Measurements from ENCODE around the gene ACAT1.
"Not testable (repeated sequence)": the region's sequence is repeated elsewhere in the genome, so short reads cannot be mapped to it uniquely, and the experiment has no call there.

ACAT1 gene

DNA sequence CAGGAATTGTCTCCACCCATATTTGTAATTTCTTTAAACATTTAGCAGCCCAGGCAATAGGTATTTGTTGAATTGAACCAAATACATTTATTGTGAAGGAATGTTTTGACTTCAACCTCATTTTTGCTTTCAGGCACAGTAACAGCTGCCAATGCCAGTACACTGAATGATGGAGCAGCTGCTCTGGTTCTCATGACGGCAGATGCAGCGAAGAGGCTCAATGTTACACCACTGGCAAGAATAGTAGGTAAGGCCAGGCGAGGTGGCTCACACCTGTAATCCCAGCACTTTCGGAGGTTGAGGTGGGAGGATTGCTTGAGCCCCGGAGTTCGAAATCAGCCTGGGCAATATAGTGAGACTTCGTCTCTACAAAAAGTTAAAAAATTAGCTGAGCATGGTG lies 20.9 kb downstream of the ACAT1 start:
- peaks cover 53 to 61% of the 10 kb centered on the region in 2 donors for H3K36me3 ChIP-seq (ENCODE audit: control insufficient read depth in 2 of 2, insufficient read depth in 2 of 2, low read length in 2 of 2)
- no peaks in the 10 kb centered on the region for H3K4me1 ChIP-seq (ENCODE audit: control insufficient read depth in 2 of 2, insufficient read depth in 2 of 2, low read length in 2 of 2)
- no peak overlapping the region for H3K9ac ChIP-seq (ENCODE audit: low read depth in 1 of 2, low read length in 2 of 2)
- H3K27ac ChIP-seq (ENCODE audit: low read depth in 2 of 2, low read length in 2 of 2): no peak overlapping the region
- no peaks in the 10 kb centered on the region for H3K9me3 ChIP-seq (ENCODE audit: control insufficient read depth in 2 of 2, low read length in 2 of 2)
- H3K27me3 ChIP-seq (ENCODE audit: control insufficient read depth in 2 of 2, insufficient read depth in 2 of 2, low read length in 2 of 2): no peaks in the 10 kb centered on the region
- no peak overlapping the region for H3K4me3 ChIP-seq (ENCODE audit: low read length in 2 of 2)

DNA sequence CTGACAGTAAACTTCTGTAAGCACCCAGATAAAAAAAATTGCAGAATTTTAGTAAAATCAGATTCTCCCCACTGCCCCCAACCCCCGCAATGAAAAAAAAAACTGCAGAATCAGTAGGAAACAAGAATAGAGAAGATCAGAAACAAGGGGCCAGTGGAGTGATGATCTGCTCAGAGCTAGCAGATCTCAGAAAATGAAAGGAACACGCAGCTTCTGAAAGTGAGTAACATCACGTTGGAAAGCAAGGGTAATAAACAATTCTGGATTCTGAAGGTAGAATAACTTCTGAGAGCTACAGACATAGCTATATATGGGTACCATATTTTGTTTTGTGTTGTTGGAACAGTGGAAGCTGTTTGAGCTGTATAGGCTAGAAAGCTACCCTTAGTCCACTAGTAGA lies 23.2 kb downstream of the ACAT1 start:
- H3K27me3 ChIP-seq (ENCODE audit: control insufficient read depth in 2 of 2, insufficient read depth in 2 of 2, low read length in 2 of 2): no peaks in the 10 kb centered on the region
- no peaks in the 10 kb centered on the region for H3K9me3 ChIP-seq (ENCODE audit: control insufficient read depth in 2 of 2, low read length in 2 of 2)
- peaks cover 68 to 73% of the 10 kb centered on the region in 2 donors for H3K36me3 ChIP-seq (ENCODE audit: control insufficient read depth in 2 of 2, insufficient read depth in 2 of 2, low read length in 2 of 2)
- no peak overlapping the region for H3K27ac ChIP-seq (ENCODE audit: low read depth in 2 of 2, low read length in 2 of 2)
- no peak overlapping the region for H3K4me3 ChIP-seq (ENCODE audit: low read length in 2 of 2)
- H3K4me1 ChIP-seq (ENCODE audit: control insufficient read depth in 2 of 2, insufficient read depth in 2 of 2, low read length in 2 of 2): no peaks in the 10 kb centered on the region
- no peak overlapping the region for H3K9ac ChIP-seq (ENCODE audit: low read depth in 1 of 2, low read length in 2 of 2)

DNA sequence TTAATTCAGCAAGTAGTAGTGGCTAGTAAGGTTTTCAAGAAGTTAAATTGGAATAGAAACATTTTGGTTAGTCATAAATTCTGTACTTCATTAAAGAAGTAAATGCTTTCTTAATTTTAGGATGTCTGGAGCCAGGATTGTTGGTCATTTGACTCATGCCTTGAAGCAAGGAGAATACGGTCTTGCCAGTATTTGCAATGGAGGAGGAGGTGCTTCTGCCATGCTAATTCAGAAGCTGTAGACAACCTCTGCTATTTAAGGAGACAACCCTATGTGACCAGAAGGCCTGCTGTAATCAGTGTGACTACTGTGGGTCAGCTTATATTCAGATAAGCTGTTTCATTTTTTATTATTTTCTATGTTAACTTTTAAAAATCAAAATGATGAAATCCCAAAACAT lies 25.8 kb downstream of the ACAT1 start:
- no peak overlapping the region for H3K9ac ChIP-seq (ENCODE audit: low read depth in 1 of 2, low read length in 2 of 2)
- H3K27me3 ChIP-seq (ENCODE audit: control insufficient read depth in 2 of 2, insufficient read depth in 2 of 2, low read length in 2 of 2): no peaks in the 10 kb centered on the region
- no peaks in the 10 kb centered on the region for H3K4me1 ChIP-seq (ENCODE audit: control insufficient read depth in 2 of 2, insufficient read depth in 2 of 2, low read length in 2 of 2)
- no peaks in the 10 kb centered on the region for H3K9me3 ChIP-seq (ENCODE audit: control insufficient read depth in 2 of 2, low read length in 2 of 2)
- H3K27ac ChIP-seq (ENCODE audit: low read depth in 2 of 2, low read length in 2 of 2): no peak overlapping the region
- no peak overlapping the region for H3K4me3 ChIP-seq (ENCODE audit: low read length in 2 of 2)
- H3K36me3 ChIP-seq (ENCODE audit: control insufficient read depth in 2 of 2, insufficient read depth in 2 of 2, low read length in 2 of 2): peaks cover 74 to 77% of the 10 kb centered on the region in 2 donors

DNA sequence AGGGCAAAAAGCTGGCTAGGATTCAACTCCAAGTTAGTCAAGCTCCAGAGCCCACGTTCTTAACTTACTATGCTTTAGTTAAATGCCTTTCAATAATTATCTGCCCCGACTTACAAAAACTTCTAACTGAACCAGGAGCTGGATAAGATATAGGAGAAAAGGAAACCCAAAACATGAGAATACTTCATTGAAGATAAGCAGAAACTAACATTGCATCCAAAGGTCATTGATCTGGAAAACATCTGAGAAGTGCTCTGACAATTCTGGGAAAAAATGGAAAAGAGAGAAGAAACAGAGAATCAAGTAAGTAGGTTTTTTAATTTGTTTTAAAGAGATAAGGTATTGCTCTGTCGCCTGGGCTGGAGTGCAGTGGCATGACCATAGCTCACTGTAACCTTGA lies 27.2 kb downstream of the ACAT1 start:
- Histone ChIP-seq H3K4me3 (ENCODE audit: low read length in 2 of 2) (no peak overlapping the region), H3K27ac (ENCODE audit: low read depth in 2 of 2, low read length in 2 of 2) (no peak overlapping the region), H3K9ac (ENCODE audit: low read depth in 1 of 2, low read length in 2 of 2) (no peak overlapping the region), H3K36me3 (ENCODE audit: control insufficient read depth in 2 of 2, insufficient read depth in 2 of 2, low read length in 2 of 2) (peaks cover 62 to 70% of the 10 kb centered on the region in 2 donors), H3K27me3 (ENCODE audit: control insufficient read depth in 2 of 2, insufficient read depth in 2 of 2, low read length in 2 of 2) (no peaks in the 10 kb centered on the region), H3K9me3 (ENCODE audit: control insufficient read depth in 2 of 2, low read length in 2 of 2) (no peaks in the 10 kb centered on the region), H3K4me1 (ENCODE audit: control insufficient read depth in 2 of 2, insufficient read depth in 2 of 2, low read length in 2 of 2) (no peaks in the 10 kb centered on the region)

DNA sequence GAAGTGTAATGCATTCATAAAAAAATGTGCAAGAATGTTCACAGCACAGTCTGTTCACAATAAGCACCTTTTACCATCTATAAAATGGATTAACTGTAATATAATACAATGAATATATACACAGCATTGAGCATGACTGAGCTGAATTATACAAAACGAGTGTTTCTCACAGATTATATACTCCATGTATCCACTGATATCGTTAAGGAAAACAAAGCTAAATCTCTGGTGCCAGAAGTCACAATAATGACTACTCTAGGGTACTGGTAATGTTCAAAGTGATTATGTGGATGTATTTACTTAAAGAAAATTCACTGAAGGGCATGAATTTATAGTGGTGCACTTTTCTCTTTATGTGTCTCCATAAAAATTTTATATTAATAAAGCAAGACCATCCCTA lies 33.2 kb downstream of the ACAT1 start:
- H3K36me3 ChIP-seq (ENCODE audit: control insufficient read depth in 2 of 2, insufficient read depth in 2 of 2, low read length in 2 of 2): peaks cover 47 to 65% of the 10 kb centered on the region in 2 donors
- H3K9me3 ChIP-seq (ENCODE audit: control insufficient read depth in 2 of 2, low read length in 2 of 2): no peaks in the 10 kb centered on the region
- no peak overlapping the region for H3K9ac ChIP-seq (ENCODE audit: low read depth in 1 of 2, low read length in 2 of 2)
- H3K27ac ChIP-seq (ENCODE audit: low read depth in 2 of 2, low read length in 2 of 2): no peak overlapping the region
- no peaks in the 10 kb centered on the region for H3K27me3 ChIP-seq (ENCODE audit: control insufficient read depth in 2 of 2, insufficient read depth in 2 of 2, low read length in 2 of 2)
- H3K4me1 ChIP-seq (ENCODE audit: control insufficient read depth in 2 of 2, insufficient read depth in 2 of 2, low read length in 2 of 2): no peaks in the 10 kb centered on the region
- no peak overlapping the region for H3K4me3 ChIP-seq (ENCODE audit: low read length in 2 of 2)

DNA sequence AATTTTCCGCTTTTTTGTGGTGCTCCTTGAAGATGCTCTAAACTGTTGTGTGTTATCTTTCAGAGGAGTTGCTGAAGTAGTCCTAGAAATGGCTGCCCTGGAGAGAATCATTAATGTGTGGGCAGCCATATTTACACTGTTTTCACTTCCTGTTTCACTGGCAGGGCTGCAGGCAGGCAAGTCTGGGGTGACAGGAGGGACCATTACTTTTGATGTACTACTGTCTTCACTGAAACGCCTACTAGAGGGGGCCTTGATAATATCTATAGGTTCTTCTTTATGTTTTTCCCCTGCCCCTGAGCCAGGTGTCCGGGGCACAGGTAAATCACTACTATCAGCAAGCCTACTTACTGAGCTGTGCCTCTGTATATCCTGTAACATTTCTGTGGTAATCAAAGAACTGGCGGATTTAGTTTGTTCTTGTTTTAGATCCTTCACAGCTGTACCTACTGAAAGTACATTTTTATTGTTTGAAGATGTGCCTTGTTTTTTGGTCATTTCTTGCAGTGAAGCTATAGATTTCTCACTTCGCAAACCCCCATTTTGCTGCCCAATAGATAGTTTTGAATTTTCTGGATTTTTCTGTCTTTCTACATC lies 39.7 kb downstream of the ACAT1 start:
- no peaks in the 10 kb centered on the region for H3K27me3 ChIP-seq (ENCODE audit: control insufficient read depth in 2 of 2, insufficient read depth in 2 of 2, low read length in 2 of 2)
- peaks cover 38 to 64% of the 10 kb centered on the region in 2 donors for H3K36me3 ChIP-seq (ENCODE audit: control insufficient read depth in 2 of 2, insufficient read depth in 2 of 2, low read length in 2 of 2)
- no peak overlapping the region for H3K9ac ChIP-seq (ENCODE audit: low read depth in 1 of 2, low read length in 2 of 2)
- H3K9me3 ChIP-seq (ENCODE audit: control insufficient read depth in 2 of 2, low read length in 2 of 2): no peaks in the 10 kb centered on the region
- no peak overlapping the region for H3K27ac ChIP-seq (ENCODE audit: low read depth in 2 of 2, low read length in 2 of 2)
- H3K4me3 ChIP-seq (ENCODE audit: low read length in 2 of 2): no peak overlapping the region
- peaks cover 0 to 3% of the 10 kb centered on the region in 2 donors for H3K4me1 ChIP-seq (ENCODE audit: control insufficient read depth in 2 of 2, insufficient read depth in 2 of 2, low read length in 2 of 2)

DNA sequence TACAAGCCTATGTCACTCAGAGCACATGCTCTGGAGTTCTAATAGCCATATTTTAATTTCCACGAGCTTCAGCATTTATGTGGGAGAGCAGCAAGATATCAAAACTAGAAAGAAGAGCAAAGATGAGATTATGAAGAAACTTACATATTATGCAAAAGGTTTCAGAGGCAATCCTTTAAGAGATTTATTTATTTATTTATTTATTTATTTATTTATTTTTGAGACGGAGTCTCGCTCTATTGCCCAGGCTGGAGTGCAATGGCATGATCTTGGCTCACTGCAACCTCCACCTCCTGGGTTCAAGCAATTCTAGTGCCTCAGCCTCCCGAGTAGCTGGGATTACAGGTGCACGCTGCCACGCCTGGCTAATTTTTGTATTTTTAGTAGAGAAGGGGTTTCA lies 41.5 kb downstream of the ACAT1 start:
- not testable (repeated sequence) for H3K27me3 ChIP-seq (ENCODE audit: control insufficient read depth in 2 of 2, insufficient read depth in 2 of 2, low read length in 2 of 2); H3K4me3 ChIP-seq (ENCODE audit: low read length in 2 of 2); H3K9me3 ChIP-seq (ENCODE audit: control insufficient read depth in 2 of 2, low read length in 2 of 2); H3K9ac ChIP-seq (ENCODE audit: low read depth in 1 of 2, low read length in 2 of 2); H3K27ac ChIP-seq (ENCODE audit: low read depth in 2 of 2, low read length in 2 of 2); H3K4me1 ChIP-seq (ENCODE audit: control insufficient read depth in 2 of 2, insufficient read depth in 2 of 2, low read length in 2 of 2)
- peaks cover 42 to 57% of the 10 kb centered on the region in 2 donors for H3K36me3 ChIP-seq (ENCODE audit: control insufficient read depth in 2 of 2, insufficient read depth in 2 of 2, low read length in 2 of 2)

DNA sequence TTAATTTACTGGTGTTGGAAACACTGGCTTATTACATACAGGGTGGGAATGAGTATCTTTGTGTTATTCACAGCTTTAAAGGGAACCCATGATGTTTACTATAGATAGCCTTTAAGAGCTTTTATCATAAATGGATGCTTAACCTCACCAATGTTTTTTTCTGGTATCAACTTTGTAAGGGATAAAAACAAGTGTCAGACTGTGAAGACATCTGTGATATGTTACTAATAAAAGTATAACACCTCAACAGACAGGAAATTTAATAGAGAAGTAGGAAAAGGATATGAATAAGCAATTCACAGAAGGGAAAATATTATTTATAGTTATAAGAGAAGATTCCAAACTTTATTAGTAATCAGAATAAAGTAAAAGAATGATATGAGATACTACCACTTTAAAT lies 46.3 kb downstream of the ACAT1 start:
- Histone ChIP-seq H3K27me3 (ENCODE audit: control insufficient read depth in 2 of 2, insufficient read depth in 2 of 2, low read length in 2 of 2) (no peaks in the 10 kb centered on the region), H3K4me3 (ENCODE audit: low read length in 2 of 2) (no peak overlapping the region), H3K4me1 (ENCODE audit: control insufficient read depth in 2 of 2, insufficient read depth in 2 of 2, low read length in 2 of 2) (no peaks in the 10 kb centered on the region), H3K27ac (ENCODE audit: low read depth in 2 of 2, low read length in 2 of 2) (no peak overlapping the region), H3K9ac (ENCODE audit: low read depth in 1 of 2, low read length in 2 of 2) (no peak overlapping the region), H3K36me3 (ENCODE audit: control insufficient read depth in 2 of 2, insufficient read depth in 2 of 2, low read length in 2 of 2) (peaks cover 42 to 50% of the 10 kb centered on the region in 2 donors), H3K9me3 (ENCODE audit: control insufficient read depth in 2 of 2, low read length in 2 of 2) (no peaks in the 10 kb centered on the region)

DNA sequence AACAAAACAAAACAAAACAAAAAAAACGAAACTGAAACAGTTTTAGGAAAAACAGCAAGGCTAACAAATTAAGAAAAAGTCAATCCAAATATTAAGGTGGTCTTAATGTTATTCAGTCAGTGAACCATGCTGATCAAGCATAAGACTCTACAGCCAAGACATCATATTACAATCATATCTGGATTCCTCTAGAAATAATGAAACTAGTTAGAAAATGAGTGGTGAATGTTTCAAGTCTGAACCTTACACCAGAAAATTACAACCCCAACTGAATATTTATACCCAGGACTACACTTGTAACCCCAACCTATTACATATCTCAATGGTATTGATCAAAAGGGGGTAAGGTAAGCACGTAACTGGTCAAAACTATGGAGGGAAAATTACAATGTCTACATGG lies 48.8 kb downstream of the ACAT1 start:
- no peak overlapping the region for H3K9ac ChIP-seq (ENCODE audit: low read depth in 1 of 2, low read length in 2 of 2)
- H3K36me3 ChIP-seq (ENCODE audit: control insufficient read depth in 2 of 2, insufficient read depth in 2 of 2, low read length in 2 of 2): peaks cover 51 to 53% of the 10 kb centered on the region in 2 donors
- no peak overlapping the region for H3K27ac ChIP-seq (ENCODE audit: low read depth in 2 of 2, low read length in 2 of 2)
- no peaks in the 10 kb centered on the region for H3K27me3 ChIP-seq (ENCODE audit: control insufficient read depth in 2 of 2, insufficient read depth in 2 of 2, low read length in 2 of 2)
- H3K9me3 ChIP-seq (ENCODE audit: control insufficient read depth in 2 of 2, low read length in 2 of 2): no peaks in the 10 kb centered on the region
- H3K4me3 ChIP-seq (ENCODE audit: low read length in 2 of 2): no peak overlapping the region
- H3K4me1 ChIP-seq (ENCODE audit: control insufficient read depth in 2 of 2, insufficient read depth in 2 of 2, low read length in 2 of 2): no peaks in the 10 kb centered on the region

DNA sequence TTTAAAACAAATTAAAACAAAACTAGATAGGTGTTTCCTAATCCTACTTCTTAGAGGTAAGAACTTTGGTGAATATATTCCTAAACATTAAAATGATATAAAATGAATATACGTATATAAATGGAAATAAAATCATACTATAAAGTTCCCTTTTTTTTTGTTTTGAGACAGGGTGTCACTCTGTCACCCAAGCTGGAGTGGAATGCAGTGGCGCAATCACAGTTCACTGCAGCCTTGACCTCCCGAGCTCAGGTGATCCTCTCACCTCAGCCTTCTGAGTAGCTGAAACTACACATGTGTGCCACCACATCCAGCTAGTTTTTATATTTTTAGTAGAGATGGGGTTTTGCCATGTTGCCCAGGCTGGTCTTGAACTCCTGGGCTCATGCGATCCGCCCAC lies 56.2 kb downstream of the ACAT1 start:
- H3K27ac ChIP-seq (ENCODE audit: low read depth in 2 of 2, low read length in 2 of 2): no peak overlapping the region
- no peak overlapping the region for H3K9ac ChIP-seq (ENCODE audit: low read depth in 1 of 2, low read length in 2 of 2)
- H3K9me3 ChIP-seq (ENCODE audit: control insufficient read depth in 2 of 2, low read length in 2 of 2): no peaks in the 10 kb centered on the region
- no peak overlapping the region for H3K4me3 ChIP-seq (ENCODE audit: low read length in 2 of 2)
- no peaks in the 10 kb centered on the region for H3K4me1 ChIP-seq (ENCODE audit: control insufficient read depth in 2 of 2, insufficient read depth in 2 of 2, low read length in 2 of 2)
- peaks cover 19 to 35% of the 10 kb centered on the region in 2 donors for H3K36me3 ChIP-seq (ENCODE audit: control insufficient read depth in 2 of 2, insufficient read depth in 2 of 2, low read length in 2 of 2)
- H3K27me3 ChIP-seq (ENCODE audit: control insufficient read depth in 2 of 2, insufficient read depth in 2 of 2, low read length in 2 of 2): no peaks in the 10 kb centered on the region

DNA sequence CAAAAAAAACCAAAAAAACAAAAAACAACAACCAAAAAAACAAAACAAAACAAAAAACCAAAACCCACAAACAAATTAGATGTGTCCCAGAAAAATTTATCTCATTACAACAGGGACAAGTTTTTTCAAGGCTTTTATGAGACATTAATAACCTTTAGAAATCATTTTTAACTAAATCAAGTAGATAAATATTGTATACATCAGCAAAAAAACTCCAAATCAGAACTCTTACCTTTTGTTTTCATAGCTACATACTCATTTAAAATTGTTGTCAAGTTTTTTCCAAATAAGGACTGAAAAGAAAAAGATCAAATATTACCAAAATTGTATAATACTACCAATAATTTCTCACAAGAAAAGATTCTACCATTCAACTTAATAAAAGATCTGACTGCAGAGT lies 72.4 kb downstream of the ACAT1 start:
- H3K4me3 ChIP-seq (ENCODE audit: low read length in 2 of 2): no peak overlapping the region
- H3K9me3 ChIP-seq (ENCODE audit: control insufficient read depth in 2 of 2, low read length in 2 of 2): no peaks in the 10 kb centered on the region
- peaks cover 27 to 32% of the 10 kb centered on the region in 2 donors for H3K36me3 ChIP-seq (ENCODE audit: control insufficient read depth in 2 of 2, insufficient read depth in 2 of 2, low read length in 2 of 2)
- no peaks in the 10 kb centered on the region for H3K27me3 ChIP-seq (ENCODE audit: control insufficient read depth in 2 of 2, insufficient read depth in 2 of 2, low read length in 2 of 2)
- H3K27ac ChIP-seq (ENCODE audit: low read depth in 2 of 2, low read length in 2 of 2): no peak overlapping the region
- H3K9ac ChIP-seq (ENCODE audit: low read depth in 1 of 2, low read length in 2 of 2): no peak overlapping the region
- H3K4me1 ChIP-seq (ENCODE audit: control insufficient read depth in 2 of 2, insufficient read depth in 2 of 2, low read length in 2 of 2): no peaks in the 10 kb centered on the region
